Activated CD4-positive, alpha-beta T cell treated with anti-CD3 and anti-CD28 coated beads, Interleukin-2, amount 10 ng/mL, durations not matched to agents 7 days and 5 days (primary cell): ENCODE measurements around the gene ADCY3. TPM values are rescaled to one million over a fixed set of nuclear protein-coding genes. Genes with fewer than 3 reads are reported as not detected.

Experiments used
- CTCF ChIA-PET: fragments of 350-600 bp; sonication (Branson Sonifier 250); formaldehyde crosslinking; loops from one replicate; lab custom pipeline; 2021; ENCODE audit warnings: antibody characterized with exemption; lab: Charles Lee
- POLR2A ChIA-PET: fragments of 350-600 bp; sonication (Branson Sonifier 250); formaldehyde crosslinking; loops from one replicate; lab custom pipeline; 2021; ENCODE audit warnings: antibody characterized with exemption; lab: Charles Lee
- DNase-seq: peaks from one replicate; pipeline ENCODE4 v3.0.0-alpha.2; 2020
- H3K27ac Mint-ChIP-seq: one replicate; pipeline ENCODE4 v1.8.0; 2021; ENCODE audit warnings: mild to moderate bottlenecking, moderate library complexity, mixed read lengths
- H3K27me3 Mint-ChIP-seq: one replicate; pipeline ENCODE4 v1.8.0; 2021; ENCODE audit warnings: mixed read lengths
- H3K36me3 Mint-ChIP-seq: one replicate; pipeline ENCODE4 v1.8.0; 2021; ENCODE audit warnings: low read depth, mixed read lengths
- H3K4me1 Mint-ChIP-seq: one replicate; pipeline ENCODE4 v1.8.0; 2021; ENCODE audit warnings: mixed read lengths
- H3K4me3 Mint-ChIP-seq: one replicate; pipeline ENCODE4 v1.8.0; 2021; ENCODE audit warnings: mild to moderate bottlenecking, moderate library complexity, mixed read lengths
- H3K9me3 Mint-ChIP-seq: one replicate; pipeline ENCODE4 v1.8.0; 2021; ENCODE audit warnings: mixed read lengths
- total RNA-seq, 2 experiments: library from RNA; stranded (reverse); gene quantifications; one replicate each; pipeline ENCODE4 v1.2.3, GENCODE V29; 2021

The ADCY3 gene
- total RNA-seq, 2 experiments from 2014 or later = 60.8 to 67.2 TPM

- H3K4me3 Mint-ChIP-seq = no peak overlapping the region
- H3K27ac Mint-ChIP-seq = no peak overlapping the region
- peaks cover 16% of the 10 kb centered on the region for H3K4me1 Mint-ChIP-seq
- H3K27me3 Mint-ChIP-seq = no peaks in the 10 kb centered on the region
- DNase-seq = no peak
- CTCF ChIA-PET = interaction anchor here (1.8 kb wide), 1 partner anchor 21 kb away, joined by 4 read pairs; no protein-coding TSS in a partner anchor
- H3K36me3 Mint-ChIP-seq = peaks cover 9% of the 10 kb centered on the region
- H3K9me3 Mint-ChIP-seq = no peaks in the 10 kb centered on the region
- POLR2A ChIA-PET = no interaction called here
Measured at GRCh38 chr2:24878341-24878740, 41.7 kb downstream of the ADCY3 start.

GRCh38 chr2:24877646-24878045, 42.4 kb downstream of the ADCY3 start:
- H3K4me3 Mint-ChIP-seq = no peak overlapping the region
- DNase-seq = no peak
- ChIA-PET CTCF (interaction anchor here (1.8 kb wide), 1 partner anchor 21 kb away, joined by 4 read pairs; no protein-coding TSS in a partner anchor), POLR2A (no interaction called here)
- no peaks in the 10 kb centered on the region for H3K9me3 Mint-ChIP-seq
- peaks cover 14% of the 10 kb centered on the region for H3K4me1 Mint-ChIP-seq
- H3K27ac Mint-ChIP-seq = no peak overlapping the region
- H3K27me3 Mint-ChIP-seq = no peaks in the 10 kb centered on the region
- peaks cover 9% of the 10 kb centered on the region for H3K36me3 Mint-ChIP-seq

DNA sequence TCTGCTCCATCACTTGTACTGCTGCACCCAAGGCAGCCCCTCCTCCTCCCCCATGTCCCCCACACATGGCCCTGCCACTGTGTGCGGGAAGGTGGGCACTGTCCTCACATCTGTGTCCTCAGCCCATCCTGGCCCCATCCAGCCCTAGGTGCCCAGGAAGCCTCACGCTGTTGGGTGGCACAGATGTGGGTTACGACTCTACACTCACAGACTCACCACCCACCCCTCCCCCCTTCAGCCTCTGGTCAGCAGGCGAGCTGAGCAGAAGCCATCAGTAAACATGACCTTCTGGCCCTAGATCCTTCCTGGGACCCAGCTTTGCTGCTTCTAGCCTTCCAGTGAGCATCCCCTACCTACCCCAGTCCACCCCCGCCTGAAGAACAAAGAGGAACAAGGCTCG, 43.0 kb downstream of the ADCY3 start:
- peaks cover 12% of the 10 kb centered on the region for H3K4me1 Mint-ChIP-seq
- H3K27ac Mint-ChIP-seq = no peak overlapping the region
- DNase-seq = no peak
- no peaks in the 10 kb centered on the region for H3K27me3 Mint-ChIP-seq
- H3K4me3 Mint-ChIP-seq = no peak overlapping the region
- POLR2A ChIA-PET = no interaction called here
- H3K36me3 Mint-ChIP-seq = peaks cover 7% of the 10 kb centered on the region
- CTCF ChIA-PET = interaction anchor here (1.8 kb wide), 1 partner anchor 20 kb away, joined by 4 read pairs; no protein-coding TSS in a partner anchor
- no peaks in the 10 kb centered on the region for H3K9me3 Mint-ChIP-seq

DNA sequence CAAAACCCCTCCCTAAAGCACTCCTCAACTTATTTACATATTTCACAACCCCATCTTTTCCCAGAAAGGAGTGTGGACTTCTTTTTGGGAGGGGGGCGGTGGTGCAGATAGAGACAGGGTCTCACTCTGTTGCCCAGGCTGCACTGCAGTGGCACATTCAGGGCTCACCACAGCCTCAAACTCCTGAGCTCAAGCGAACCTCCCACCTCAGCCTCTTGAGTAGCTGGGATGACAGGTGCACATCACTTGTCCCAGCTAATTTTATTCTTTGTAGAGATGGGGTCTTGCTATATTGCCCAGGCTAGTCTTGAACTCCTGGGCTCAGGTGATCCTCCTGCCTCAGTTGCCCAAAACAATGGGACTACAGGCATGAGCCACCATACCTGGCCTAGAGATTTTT, 44.1 kb downstream of the ADCY3 start:
- no peaks in the 10 kb centered on the region for H3K27me3 Mint-ChIP-seq

GRCh38 chr2:24875272-24875671, 44.8 kb downstream of the ADCY3 start:
- Mint-ChIP-seq H3K36me3 (no peaks in the 10 kb centered on the region), H3K4me3 (no peak overlapping the region), H3K4me1 (no peaks in the 10 kb centered on the region), H3K27me3 (no peaks in the 10 kb centered on the region), H3K9me3 (no peaks in the 10 kb centered on the region), H3K27ac (no peak overlapping the region)
- ChIA-PET POLR2A (no interaction called here), CTCF (interaction anchor here (1.2 kb wide), 1 partner anchor 36 kb away, joined by 4 read pairs; no protein-coding TSS in a partner anchor)
- no peak for DNase-seq

More for the DNA sequence above, 44.1 kb downstream of the ADCY3 start:
- H3K4me3 Mint-ChIP-seq = no peak overlapping the region
- H3K27ac Mint-ChIP-seq = no peak overlapping the region
- POLR2A ChIA-PET = no interaction called here
- H3K36me3 Mint-ChIP-seq = no peaks in the 10 kb centered on the region
- DNase-seq = no peak
- CTCF ChIA-PET = interaction anchor here (1.0 kb wide), 1 partner anchor 179 kb away, joined by 3 read pairs; no protein-coding TSS in a partner anchor
- H3K9me3 Mint-ChIP-seq = no peaks in the 10 kb centered on the region
- H3K4me1 Mint-ChIP-seq = peaks cover under 1% of the 10 kb centered on the region

DNA sequence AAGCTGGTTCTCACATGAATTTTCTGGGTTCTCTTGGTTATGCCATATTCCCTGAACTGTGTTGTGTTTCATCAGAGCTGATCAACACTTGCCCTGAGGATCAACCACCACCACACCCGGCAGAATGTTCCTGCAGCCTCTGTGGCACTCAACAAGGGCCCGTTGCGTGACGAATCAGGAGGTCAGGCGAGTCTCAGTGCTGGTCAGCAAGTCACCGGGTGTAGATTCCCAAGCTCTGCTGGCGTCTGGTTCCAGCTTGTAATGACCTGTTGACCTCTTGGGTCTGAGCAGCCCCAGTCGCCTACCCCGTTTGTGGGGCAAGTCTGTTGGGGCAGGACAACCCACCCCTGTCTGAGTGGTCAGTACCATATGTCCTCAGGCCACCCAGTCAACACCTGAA, 46.0 kb downstream of the ADCY3 start:
- H3K4me3 Mint-ChIP-seq = no peak overlapping the region
- H3K36me3 Mint-ChIP-seq = no peaks in the 10 kb centered on the region
- H3K4me1 Mint-ChIP-seq = no peaks in the 10 kb centered on the region
- H3K27ac Mint-ChIP-seq = no peak overlapping the region
- no peak for DNase-seq
- POLR2A ChIA-PET = no interaction called here
- H3K9me3 Mint-ChIP-seq = no peaks in the 10 kb centered on the region
- H3K27me3 Mint-ChIP-seq = no peaks in the 10 kb centered on the region
- CTCF ChIA-PET = interaction anchor here (0.6 to 1.2 kb wide), 3 partner anchors 10 to 38 kb away, joined by 3 to 4 read pairs (median 4); no protein-coding TSS in a partner anchor

DNA sequence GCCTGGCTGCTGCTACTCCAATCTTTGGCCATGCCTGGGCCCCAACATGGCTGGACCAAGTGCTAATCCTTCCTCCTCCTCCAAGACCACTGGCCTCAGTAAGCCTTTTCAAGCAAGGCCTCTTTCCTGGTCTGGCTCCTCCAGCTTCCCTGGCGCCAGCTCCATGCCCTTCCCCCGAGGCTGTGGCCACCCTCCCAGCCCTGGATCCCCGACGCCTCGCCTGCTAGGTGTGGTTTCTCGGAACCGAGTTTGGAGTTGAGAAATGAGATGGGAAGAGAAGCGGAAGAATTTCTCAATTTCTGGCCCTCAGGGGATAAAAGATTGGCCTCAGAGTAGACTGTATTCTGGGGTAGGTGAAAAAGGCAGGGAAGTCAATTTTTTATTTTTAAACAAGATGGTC, 46.4 kb downstream of the ADCY3 start:
- POLR2A ChIA-PET = no interaction called here
- Mint-ChIP-seq H3K4me1 (no peaks in the 10 kb centered on the region), H3K27ac (no peak overlapping the region), H3K4me3 (no peak overlapping the region), H3K36me3 (no peaks in the 10 kb centered on the region), H3K27me3 (no peaks in the 10 kb centered on the region), H3K9me3 (no peaks in the 10 kb centered on the region)
- CTCF ChIA-PET = interaction anchor here (0.6 to 1.0 kb wide), 2 partner anchors 10 to 13 kb away, joined by 3 to 4 read pairs; no protein-coding TSS in a partner anchor
- no peak for DNase-seq

GRCh38 chr2:24872344-24873115, 47.5 kb downstream of the ADCY3 start:
- Mint-ChIP-seq H3K36me3 (no peaks in the 10 kb centered on the region), H3K9me3 (no peaks in the 10 kb centered on the region), H3K4me1 (peaks cover under 1% of the 10 kb centered on the region), H3K27ac (no peak overlapping the region), H3K27me3 (no peaks in the 10 kb centered on the region), H3K4me3 (no peak overlapping the region)
- CTCF ChIA-PET = interaction anchor here (0.6 kb wide), 1 partner anchor 210 kb away, joined by 7 read pairs; no protein-coding TSS in a partner anchor
- POLR2A ChIA-PET = no interaction called here
- DNase-seq = no peak

- CTCF ChIA-PET = interaction anchor here (0.6 kb wide), 1 partner anchor 210 kb away, joined by 7 read pairs; no protein-coding TSS in a partner anchor
- Mint-ChIP-seq H3K36me3 (no peaks in the 10 kb centered on the region), H3K4me3 (no peak overlapping the region), H3K9me3 (no peaks in the 10 kb centered on the region), H3K4me1 (peaks cover 4% of the 10 kb centered on the region), H3K27ac (no peak overlapping the region), H3K27me3 (no peaks in the 10 kb centered on the region)
- DNase-seq = no peak
- POLR2A ChIA-PET = no interaction called here
Measured at GRCh38 chr2:24871852-24872333, 48.1 kb downstream of the ADCY3 start.

DNA sequence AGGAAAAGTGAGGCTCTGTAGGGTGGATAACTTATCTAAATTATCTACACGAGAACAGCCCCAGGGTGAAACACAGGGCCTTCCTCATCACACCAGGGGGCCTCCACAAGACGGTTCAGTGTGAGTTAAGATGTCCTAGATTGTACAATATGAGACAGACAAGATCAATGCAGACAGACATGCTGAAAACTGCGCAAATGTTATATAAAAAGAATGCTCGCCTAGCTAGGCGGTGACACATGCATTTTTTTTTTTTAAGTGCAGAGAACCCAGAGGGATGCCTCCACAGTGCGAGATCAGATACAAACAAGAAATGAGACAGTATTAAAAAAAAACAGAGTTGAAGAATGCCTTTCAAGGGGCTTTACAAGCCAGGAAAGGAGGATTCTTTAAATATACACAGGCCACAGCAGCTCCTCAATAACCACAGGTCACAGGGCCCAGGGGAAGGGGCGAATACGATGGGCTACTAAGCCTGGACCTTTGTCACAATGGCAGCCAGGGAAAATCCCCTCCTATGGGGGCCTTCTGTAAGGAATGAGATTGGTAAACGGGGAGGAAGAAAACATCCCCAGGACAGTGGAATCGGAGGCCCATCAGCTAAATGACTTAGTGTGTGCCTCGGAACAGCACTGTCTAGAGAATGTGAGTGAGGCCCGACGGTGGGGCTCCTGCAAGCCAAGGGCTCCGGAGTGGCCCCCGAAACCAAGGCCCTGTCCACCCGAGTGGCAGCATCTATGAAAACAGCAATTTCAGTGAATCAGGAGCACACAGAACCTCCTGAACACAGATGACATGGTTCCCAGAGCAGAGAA, 48.9 kb downstream of the ADCY3 start:
- no peak for DNase-seq
- ChIA-PET POLR2A (no interaction called here), CTCF (interaction anchor here (1.1 kb wide), 1 partner anchor 258 kb away, joined by 3 read pairs; no protein-coding TSS in a partner anchor)
- H3K4me1 Mint-ChIP-seq = peaks cover 7% of the 10 kb centered on the region
- no peak overlapping the region for H3K4me3 Mint-ChIP-seq
- no peaks in the 10 kb centered on the region for H3K9me3 Mint-ChIP-seq
- H3K27ac Mint-ChIP-seq = no peak overlapping the region
- H3K27me3 Mint-ChIP-seq = no peaks in the 10 kb centered on the region
- H3K36me3 Mint-ChIP-seq = peaks cover 2% of the 10 kb centered on the region

DNA sequence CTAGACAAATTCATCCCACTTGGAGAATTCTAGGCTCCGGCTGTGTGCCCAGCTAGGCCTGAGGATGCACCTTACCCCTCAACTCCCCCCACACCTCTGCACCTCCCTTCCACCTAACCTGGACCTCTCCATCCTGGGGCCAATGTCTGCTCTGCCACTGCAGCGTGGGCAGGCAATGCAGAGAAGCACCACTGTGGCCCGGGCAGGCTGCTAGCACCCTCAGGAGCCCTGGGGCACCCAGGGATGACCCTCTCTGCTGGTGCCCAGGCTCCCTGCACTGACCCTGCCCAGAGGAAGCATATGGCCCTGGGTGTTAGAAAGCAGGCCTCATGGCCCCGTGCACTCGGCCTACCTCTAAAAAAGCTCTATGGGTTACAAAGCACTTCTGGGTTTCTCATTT, 49.6 kb downstream of the ADCY3 start:
- H3K9me3 Mint-ChIP-seq = no peaks in the 10 kb centered on the region
- ChIA-PET POLR2A (no interaction called here), CTCF (interaction anchor here (1.1 kb wide), 1 partner anchor 258 kb away, joined by 3 read pairs; no protein-coding TSS in a partner anchor)
- peaks cover 7% of the 10 kb centered on the region for H3K4me1 Mint-ChIP-seq
- no peaks in the 10 kb centered on the region for H3K27me3 Mint-ChIP-seq
- no peak overlapping the region for H3K4me3 Mint-ChIP-seq
- peaks cover 2% of the 10 kb centered on the region for H3K36me3 Mint-ChIP-seq
- no peak overlapping the region for H3K27ac Mint-ChIP-seq
- no peak for DNase-seq

GRCh38 chr2:24866946-24867345, 53.1 kb downstream of the ADCY3 start:
- Mint-ChIP-seq H3K27ac (no peak overlapping the region), H3K4me1 (peaks cover 7% of the 10 kb centered on the region), H3K9me3 (no peaks in the 10 kb centered on the region), H3K36me3 (peaks cover 2% of the 10 kb centered on the region), H3K27me3 (no peaks in the 10 kb centered on the region), H3K4me3 (no peak overlapping the region)
- no peak for DNase-seq
- ChIA-PET CTCF (interaction anchor here (0.7 kb wide), 1 partner anchor 432 kb away, joined by 3 read pairs; no protein-coding TSS in a partner anchor), POLR2A (no interaction called here)
